ENCODE data around the gene CA10.

The CA10 gene
- long read RNA-seq, donor 1, partial matches to known transcripts: 0 of 3 reads
- long read RNA-seq, donor 1, other reads (novel, unspliced or antisense): 0 of 3 reads
- long read RNA-seq, donor 2, partial matches to known transcripts: 0 of 1 reads
- long read RNA-seq, donor 2, other reads (novel, unspliced or antisense): 0 of 1 reads
- long read RNA-seq, donor 3, partial matches to known transcripts: 0 of 1 reads
- long read RNA-seq, donor 3, other reads (novel, unspliced or antisense): 0 of 1 reads
- long read RNA-seq, donor 4, partial matches to known transcripts: 0 of 4 reads
- long read RNA-seq, donor 4, other reads (novel, unspliced or antisense): 0 of 4 reads
- long read RNA-seq, donor 5, partial matches to known transcripts: 0 of 5 reads
- long read RNA-seq, donor 5, other reads (novel, unspliced or antisense): 0 of 5 reads
- long read RNA-seq, donor 6, partial matches to known transcripts: 0 of 4 reads
- long read RNA-seq, donor 6, other reads (novel, unspliced or antisense): 0 of 4 reads
- long read RNA-seq, donor 7: 0 reads
- long read RNA-seq, donor 8, partial matches to known transcripts: 0 of 1 reads
- long read RNA-seq, donor 8, other reads (novel, unspliced or antisense): 0 of 1 reads

DNA sequence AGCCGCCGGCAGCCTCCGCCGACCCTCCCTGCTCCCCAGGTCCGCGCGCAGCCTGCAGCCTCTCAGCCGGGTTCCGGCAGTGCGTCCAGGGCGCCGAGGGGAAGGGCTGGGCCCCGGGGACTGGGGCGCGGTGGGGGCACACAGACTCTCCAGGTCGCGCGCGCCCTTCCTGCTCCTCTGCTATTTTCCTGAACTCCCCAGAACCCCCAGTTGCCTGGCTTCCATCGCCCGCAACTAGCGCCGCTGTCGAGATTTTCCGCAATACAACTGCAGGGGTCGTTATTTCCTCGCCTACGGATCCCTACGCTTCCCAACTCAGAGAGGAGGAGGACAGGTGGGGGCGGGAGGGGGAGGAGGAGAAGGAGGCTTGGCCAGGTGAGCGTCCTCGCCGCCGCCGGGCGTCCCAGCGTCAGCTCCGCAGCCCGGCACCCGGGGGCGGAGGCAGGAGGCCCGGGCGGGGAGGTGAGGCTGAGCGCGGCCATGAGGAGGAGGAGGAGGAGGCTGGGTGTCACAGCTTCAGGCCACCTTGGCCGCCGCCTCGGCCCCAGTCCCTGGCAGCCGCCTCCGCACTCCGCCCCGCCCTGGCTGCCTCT, at the start of gene CA10:
Gene CA10, minus strand, starts transcription at position 265 of the 593 bp plus-strand sequence.
- DNase-seq: no peak

DNA sequence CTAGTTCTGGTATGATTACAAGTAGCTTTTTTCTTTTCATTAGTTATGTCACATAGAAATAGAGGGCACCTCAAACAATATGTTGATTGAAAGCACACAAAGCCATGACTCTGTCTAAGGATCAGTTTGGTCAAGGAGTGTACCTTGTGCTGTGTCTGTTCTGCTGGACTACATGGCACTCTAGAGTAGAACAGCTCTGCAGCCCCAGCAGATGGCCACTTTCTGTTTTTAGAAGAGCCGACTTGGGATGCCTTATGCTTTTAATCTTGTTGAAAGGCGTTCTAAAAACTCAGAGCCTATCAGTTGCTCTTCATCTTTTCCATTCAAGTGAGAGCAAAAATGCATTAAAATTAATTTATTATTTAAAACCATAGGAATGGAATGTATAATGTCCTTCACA, 49.3 kb upstream of the CA10 start:
- no peak for DNase-seq

DNA sequence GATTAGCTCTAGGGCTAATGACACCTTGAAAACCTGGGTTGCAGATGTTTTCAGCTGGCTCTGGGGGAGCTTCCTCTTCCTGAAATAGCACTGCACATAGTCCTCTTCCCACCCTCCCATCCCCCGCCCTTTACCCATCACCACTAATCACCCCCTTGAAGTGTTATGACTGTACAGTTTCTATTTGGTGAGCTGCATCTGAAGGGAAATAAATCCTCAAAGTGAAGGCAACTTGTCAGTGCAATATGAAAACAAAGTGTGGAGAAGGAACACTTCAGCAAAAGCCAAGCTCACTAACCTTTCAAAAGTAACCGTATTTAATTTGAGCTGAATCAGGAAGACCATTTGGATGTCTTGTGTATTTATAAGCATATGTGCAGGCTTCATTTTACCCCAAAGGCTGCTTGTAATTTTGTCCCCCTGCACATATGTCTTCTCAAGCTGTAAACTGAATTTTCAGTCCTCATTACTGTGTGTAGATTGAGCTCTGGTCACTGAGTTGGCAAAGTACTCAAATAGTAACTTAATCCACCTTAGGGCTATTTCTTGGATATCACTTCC, 44.1 kb upstream of the CA10 start:
- DNase-seq: no peak

DNA sequence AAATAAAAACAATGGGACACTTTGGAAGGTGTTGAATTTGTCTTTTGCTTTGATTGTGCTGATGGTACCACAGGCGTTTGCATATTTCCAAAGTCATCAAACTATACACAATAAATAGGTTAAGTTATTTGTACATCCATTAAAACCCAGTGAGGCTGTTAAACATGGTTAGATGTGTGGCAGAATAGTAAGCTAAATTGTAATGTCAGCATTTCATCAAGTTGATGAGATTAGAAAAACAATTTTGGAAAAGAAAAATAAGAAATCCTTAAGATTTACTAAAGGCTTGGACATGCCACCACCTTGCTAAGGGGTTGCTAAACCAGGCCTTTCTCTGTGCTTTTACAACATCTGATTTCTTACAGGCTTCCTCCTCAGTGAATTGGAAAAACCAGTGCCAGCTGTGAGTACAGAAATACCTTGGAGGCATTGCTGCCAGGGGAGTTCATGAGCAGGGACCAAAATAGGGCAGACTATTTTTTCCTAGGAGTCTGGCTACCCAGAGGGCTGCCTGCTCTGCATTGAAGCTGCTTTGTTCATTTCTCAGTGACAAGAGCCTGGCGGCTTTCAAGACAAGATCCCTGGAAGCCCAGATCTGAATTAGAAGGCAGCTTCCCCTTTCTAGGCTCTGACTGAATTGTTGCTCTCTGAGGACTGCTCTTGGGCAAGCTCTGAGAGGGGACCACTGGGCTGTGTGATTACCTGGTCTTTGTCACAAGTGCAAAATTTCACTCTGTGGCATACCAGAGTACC, 43.4 kb upstream of the CA10 start:
- DNase-seq: peak; percentile 1

DNA sequence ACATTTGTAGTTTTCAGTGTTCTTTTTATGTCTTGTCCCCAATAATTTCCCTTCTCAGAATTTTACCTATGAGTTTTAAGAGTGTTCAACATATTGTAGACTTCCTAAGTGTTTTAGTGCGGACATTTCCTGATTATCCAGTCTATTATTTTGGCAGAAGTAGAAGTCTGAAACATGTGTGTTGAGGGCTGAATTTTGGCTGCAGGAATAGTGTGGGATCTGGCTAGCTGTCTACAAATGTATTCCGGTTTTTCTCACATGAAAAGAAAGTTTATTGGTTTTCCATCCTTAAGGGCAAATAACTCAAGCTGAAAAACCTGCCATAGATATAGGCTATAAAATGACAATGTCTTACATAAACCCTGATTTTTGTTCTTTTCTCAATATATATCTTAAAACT, 33.0 kb upstream of the CA10 start:
- DNase-seq: no peak

DNA sequence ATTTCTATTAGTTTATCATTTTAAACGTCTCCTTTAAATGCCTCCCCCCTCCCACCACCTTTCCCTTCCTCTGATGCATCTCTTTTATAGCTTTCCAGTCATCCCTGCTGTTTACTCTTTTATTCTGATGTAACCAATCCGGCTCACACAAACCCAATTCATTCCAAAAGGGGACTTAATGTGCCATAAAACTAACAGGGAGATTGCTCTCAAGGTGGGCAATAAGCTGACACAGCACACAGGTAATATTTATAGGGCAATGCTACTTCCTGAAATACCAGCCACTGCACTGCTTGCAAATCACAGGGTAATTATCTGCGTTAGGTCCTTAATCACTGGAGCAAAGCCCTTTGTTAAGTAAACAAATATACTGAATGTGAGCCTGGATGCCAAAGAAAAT, 23.3 kb upstream of the CA10 start:
- DNase-seq: peak; percentile 2

DNA sequence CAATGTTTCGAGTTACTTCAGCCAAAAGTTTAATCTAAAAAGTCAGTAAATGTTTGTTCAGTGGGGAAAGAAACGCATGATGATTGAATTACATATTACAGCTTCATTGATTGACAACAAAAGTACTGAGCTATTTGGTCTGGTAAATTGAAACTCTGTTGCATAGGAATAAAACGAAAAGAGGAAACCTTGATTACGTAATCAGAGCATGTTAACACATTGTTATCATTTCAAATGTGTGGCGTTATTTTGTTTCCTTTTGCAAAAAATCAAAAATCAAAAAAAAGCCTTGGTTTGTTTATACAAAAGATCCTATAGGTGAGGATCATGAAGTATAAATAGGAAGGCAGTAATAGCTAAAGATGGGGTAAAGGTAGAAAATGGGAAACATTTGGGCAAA, 19.5 kb upstream of the CA10 start:
- DNase-seq: no peak

DNA sequence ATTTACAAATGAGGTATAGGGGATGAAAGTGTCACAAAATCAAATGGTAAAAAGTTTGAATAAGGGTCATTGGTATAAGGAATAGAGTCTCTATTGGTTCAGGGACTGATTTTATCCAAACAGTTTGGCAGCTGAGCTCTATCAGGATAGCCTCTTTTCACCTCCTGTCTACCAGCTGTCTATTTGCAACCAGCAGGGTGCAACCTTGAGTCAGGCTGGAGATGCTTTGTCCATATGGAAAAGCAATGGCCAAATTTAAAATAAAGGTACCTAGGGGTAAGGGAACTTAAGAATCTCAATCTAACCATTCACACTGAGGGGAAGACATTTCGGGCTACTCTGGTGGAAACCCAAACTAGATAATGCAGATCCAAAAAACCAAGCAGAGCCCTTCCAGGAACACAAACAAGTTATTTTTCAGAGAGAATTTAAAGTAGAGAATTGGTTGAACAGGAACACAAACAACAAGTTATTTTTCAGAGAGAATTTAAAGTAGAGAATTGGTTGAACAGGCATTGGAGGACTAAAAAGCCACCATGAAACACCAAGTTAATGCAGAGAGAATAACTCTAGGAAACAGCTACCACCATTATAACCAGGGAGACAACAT, 12.6 kb upstream of the CA10 start:
- no peak for DNase-seq

DNA sequence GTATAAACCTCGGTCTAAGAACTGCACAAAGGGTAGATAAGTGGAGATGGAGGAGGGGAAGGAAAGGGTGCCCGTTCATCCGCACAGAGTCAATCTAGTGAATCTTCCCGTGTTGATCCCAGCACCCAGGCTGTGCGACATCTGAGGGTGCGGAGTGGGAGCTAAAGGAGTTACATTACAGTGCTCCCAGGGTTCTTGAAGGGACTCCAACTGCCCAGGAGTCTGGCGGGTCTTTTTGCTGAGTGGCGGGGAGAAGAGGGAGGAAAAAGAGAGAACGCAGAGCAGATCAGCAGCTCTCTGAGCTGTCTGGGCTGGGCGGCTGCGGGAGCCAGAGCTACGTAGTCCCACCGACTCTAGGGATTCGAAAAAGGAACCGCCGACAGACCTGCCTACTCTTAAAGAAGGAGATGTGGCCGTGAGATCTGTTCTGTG, 1.6 kb upstream of the CA10 start:
- DNase-seq: no peak

DNA sequence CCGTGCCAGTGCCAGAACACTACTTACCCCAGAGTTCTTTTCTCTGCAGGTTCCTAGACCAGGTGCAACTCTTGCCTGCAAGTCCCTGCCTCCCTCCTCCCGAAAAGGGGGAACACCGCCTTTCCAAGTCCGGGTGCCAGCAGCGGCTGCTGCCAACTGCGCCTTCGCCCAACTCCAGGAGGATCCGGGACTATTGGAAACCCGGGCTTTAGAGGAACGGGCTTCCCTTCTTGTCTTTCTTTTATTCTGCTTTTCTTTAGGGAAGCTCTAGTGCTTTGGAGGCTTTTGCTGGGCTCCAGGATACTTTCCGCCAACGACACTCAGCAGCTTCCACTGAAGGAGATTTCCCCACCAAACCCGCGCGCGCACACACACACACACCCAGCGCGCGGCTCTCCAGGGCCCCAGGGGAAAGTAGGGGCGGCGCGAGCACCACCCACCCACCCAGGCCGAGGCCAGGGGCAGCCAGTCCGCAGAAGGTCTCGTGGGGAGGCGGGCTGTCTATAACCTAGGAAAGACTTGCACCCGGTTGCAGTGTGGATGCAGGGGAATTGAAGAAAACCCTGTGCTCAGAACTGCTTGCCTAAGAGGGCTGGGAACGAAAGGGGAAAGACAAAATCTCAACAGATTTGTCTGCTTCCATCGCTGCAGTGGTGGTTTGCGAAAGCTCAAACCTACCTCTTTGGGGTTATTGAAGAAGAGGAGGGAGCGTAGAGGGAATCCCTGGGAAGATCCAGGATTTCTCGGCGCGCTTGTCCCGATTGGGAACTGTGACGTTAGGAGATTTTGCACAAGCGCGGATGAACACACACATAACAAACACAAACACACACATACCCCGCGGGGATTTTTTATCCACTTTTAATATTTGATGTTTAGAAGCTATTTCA, 977 bp upstream of the CA10 start:
- no peak for DNase-seq

DNA sequence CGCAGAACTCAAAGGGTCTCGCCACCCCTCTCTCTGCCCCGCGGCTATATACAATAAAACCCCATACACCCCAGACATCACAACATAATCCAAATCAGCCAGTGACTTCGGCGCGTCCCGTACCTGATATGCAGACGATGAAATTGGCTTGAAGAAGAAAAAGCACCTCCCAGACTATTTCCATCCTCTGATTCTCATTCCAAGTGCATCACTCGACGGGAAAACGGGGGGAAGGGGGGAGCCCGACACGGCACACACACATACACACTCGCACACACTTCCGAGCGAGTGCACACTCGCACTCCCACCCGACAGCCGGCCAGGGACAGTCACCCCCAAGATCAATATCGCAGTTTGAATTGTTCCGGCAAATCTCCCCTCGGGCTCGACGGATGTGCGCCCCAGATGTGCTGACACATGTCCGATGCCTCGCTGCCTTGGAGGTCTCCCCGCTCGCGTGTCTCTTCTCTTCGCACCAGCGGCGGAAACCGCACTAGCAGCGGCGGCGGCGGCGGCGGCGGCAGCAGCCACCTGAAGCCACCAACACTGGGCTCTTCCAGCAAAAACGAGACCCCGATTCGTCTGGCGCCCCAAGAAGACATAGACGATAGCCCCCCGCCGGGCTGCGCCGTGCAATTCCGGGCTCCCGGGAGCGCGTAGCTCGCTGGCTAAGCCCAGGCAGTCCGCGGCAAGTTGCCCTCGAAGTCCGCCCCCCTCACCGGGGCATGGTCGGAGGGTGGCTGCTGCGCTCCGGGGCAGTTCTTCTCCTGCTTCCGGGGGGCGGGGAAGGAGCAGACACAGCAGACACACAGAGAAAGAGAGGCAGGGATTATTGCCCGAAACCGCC, 688 bp downstream of the CA10 start:
- DNase-seq: peak; percentile 35

DNA sequence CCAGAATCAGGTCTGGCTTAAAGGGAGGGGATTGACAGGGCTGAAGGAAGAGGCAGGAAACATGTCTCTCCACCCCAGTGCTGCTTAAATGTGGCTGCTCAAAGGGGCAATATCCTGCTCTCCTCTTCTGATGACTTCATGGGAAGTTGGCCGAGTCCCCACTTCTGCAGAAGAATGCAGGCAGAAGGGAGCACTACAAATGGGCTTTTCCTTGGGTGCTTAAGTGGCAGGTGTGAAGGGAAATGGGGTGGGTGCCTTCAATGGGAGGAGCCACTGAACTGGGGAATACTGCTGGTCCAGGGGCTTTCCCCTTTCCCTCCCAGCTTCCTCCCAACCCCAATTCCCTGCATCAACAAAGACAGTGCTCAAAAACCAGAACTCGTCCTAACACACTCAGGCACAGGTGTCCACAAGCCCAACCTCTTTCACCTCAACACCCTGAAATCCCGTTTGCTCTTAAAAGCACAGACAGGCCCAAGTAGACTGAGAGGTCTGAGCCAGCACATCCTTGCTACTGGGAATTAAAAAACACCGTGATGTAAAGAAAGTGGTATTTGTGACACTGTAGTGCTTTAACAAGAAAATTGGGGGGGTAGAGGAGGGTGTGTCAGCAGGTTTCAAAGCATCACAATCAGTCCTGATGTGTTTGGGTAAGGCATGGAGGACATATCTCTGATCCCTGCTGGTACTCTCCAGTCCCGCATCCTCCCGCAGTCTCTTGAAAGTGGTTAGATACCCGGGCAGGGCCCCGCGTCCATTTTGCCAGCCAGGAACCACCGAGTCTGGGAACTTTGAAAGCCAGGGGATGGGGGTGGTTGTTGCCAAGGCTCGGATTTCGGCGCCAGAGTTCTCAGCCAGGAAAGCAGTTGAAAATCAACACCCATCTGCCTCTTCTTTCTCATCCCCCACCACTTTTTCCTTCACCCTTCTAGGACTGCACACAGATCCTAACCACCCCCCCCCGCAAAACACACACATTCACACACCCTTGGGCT, 1.6 kb downstream of the CA10 start:
- no peak for DNase-seq

DNA sequence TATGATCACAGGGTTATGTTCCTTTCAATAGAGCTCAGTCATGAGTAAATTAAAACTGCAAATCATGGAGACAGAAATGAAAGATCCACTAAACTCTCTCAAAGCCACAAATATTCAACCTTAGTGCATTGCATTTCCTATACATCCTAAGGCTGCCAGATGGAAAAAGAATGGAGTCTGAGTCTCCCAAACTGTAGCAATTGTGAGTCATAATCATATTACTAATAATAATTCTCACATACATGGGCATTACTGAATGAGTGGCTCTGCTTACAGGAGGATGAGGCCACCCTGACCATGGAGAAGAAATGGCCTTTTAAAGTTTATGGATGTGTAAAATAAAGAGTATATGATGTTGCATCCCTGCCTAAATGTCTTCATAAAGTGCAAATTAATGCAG, 3.2 kb downstream of the CA10 start:
- no peak for DNase-seq

DNA sequence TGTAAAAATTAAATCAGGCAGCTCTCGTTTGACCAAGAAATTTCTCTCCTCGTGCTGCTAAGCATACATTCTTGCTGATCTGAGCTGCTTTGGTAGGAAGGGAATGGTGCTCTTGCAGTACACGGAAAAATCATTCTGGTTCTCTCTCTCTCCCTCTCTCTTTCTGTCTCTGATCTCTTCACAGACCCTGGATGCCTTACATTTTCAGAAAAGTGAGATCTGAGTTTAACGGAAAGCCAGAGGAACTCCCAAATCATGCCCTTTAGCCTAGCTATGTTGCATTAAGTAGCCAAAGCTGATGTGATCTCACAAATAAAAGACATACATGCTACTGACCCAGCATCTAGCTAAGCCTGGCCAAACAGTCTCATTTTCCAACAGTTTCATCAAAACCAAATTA, 4.0 kb downstream of the CA10 start:
- no peak for DNase-seq

DNA sequence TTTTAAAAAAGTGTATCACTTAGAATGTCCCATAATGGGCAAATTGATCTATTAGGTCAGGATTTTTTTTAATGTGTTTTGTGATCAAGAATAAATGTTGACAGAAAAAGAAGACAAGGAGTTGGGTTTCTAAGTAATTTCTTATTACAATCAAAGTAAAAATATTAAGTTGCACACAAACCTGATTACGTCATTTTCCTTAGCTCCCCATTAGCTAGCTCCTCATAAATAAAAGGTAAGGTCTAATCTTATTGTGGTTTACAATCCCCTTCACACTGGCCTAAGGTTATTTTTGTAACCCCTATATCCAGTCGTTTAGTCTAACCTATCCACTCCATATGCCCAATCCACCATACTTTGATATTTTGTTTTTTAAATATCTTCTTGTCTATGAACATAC, 7.6 kb downstream of the CA10 start:
- no peak for DNase-seq

DNA sequence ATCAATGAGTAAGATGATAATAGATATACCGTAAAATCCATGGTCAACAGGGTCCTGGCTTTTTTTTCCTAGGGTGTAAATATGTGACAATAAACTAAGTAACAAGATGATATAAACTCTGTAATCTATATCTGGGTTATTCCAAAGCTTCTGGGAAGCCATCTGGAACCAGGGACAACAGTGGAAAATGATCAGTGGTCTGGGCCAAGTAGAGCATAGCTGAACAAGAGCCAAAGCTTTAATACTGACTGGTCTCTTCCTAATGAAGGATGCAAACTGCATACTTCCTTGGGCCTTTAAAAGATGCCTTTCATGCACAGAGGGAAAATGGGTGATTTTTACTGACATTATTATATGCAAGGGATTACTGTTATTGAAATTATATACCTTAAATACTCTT, 8.9 kb downstream of the CA10 start:
- no peak for DNase-seq

DNA sequence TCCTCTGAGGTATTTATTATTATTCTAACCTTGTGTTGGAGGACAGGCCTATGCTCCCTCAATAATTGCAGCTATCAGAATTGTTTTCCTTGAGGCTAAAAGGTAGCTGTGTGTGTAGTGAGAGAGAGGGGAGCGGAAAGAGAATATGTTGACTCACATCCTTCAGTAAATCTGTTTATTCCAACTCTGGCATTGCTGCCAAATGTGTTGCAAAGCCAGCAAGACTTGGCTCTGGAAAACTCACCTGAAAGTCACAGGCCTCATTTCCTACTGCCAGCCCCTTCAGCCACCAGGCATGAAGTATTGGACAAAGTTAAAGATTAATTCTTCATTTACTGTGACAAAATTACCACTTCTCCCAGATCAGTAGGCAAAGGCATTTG, 9.6 kb downstream of the CA10 start:
- no peak for DNase-seq

DNA sequence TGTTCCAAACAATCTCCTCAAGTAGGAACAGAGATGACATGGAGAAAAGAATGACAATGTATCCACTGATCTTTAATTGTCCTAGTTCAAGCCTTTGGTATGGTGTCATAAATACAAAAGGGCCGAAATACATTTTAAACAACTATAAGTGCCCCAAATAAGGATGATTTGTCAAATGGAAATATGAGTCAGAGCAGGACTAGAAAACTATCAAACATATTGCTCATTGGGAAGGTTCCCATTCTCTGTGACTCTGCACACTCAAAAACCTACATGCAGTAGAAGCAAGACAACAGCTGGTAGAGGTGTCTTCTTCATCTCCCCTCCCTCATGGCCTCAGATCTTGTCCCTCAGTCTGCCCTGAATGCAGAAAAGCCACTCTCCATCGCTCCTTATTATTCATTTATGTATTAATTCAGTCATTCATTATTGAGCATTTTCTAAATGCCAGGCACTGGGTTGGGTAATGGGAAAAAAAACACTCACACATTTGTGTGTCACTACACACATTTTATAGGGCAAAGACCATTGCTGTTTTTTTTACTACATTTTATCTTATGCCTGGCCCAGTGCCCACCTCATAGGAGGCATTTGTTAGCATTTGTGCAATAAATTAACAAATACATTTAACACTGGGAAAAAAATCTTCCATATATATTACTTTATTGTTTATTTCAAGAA, 10.1 kb downstream of the CA10 start:
- DNase-seq: no peak
